Activated effector memory CD4-positive, alpha-beta T cell treated with Interleukin-2 at 50 U/mL for 16 hours (primary cell): Measurements from ENCODE around the gene UQCR11.

Experiments
- DNase-seq: peaks from one replicate; pipeline ENCODE4 v3.0.0-alpha.2; 2020

Gene UQCR11

GRCh38 chr19:1563251-1563650 is 42.0 kb downstream of the UQCR11 start:
- DNase-seq: no peak

DNA sequence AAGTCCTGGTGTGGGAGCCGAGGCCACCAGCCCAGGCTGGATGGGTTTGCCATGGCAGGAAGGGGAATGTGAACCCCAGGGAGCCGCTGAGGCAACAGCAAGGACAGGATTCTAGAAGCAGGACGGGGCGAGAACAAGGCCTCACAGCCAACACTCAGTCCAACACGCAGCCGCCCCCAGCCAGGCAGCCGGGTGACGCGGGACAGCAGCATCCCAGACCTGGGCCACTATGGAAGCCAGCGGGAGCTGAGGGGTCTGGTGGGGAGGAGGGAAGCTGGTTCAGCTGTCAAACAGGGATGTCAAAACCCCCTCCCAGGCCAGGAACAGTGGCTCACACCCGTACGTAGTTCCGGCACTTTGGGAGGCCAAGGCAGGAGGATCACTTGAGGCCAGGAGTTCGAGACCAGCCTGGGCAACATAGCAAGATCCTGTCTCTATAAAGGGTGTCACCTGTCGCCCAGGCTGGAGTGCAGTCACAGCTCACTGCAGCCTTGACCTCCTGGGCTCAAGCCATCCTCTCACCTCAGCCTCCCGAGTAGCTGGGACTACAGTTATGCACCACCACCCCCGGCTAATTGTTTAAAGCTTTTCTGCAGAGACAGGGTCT is 43.9 kb downstream of the UQCR11 start:
- DNase-seq: no peak

DNA sequence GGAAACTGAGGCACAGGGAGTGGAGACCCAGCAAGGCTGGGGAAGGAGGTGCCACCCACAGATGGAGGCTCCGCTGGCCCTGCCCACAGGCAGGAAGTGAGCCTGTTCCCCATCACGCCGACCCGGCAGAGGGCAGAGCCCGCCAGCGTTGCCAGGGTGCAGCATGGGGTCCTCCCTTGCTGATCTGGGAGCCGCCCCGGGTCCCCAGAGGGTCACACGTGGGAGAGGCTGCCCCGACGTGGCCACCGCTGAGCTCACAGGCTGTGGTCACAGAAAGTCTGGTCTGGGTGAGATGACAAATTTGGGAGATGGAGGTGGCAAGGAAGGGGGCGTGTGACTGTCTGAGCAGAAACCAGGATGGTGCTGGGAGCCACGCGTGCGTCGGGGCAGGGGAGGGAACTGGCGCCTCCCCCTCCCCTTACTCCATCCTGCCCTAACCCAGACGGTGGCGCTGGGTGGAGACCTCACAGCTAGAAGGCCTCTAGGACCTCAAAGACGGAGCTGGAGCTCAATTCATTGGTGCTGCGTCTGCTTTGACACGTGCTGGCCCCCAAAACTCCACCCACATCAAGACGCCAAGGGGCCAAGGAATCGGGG is 44.9 kb downstream of the UQCR11 start:
- DNase-seq: no peak

DNA sequence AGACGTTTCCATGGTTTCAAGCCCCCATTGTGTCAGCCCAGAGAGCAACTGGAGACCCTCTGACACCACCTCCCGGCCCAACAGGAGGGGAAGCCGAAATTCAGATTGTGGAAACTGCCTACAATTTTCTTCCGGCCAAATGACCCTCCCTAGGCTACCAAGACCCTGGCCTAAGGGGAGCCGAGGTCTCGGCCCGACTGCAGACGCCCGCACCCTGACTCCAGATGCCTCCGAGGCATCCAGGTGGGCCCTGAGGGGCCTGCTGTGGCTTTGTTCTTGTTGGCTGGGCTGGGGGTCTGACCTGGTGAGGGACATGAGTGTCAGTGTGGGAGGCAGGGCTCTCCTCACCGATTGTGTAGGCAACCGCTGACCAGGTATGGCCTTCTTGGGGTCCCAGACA is 46.7 kb downstream of the UQCR11 start:
- no peak for DNase-seq

DNA sequence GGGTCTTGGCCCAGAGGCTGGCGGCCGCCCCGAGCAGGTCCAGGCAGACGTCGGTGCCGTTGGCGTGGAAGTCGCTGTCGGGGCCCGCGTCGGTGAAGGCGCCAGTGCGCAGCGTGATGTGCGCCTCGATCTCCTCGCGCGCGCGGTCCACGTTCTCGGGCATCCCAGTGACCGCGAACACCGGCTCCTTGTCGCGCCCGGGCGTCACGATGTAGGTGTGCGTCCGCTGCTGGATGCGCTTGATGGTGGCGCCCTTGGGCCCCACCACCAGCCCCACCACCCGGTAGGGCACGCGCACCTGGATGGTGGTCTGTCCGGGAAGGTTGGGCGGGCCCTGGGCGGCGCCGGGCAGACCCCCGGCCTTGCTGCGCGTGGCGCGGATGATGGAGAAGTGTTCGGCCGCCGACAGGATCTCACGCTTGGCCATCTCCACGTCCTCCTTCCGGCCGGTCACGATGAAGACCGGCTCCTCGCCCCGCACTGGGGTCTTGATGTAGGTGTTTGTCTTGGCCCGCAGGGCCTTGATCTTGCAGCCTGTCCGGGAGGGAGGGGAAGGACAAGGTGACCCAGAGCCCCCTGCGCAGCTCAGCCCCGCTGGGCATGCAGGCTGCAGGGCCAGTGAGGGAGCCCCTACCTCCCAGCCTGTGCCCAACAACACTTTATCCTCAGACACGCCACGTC is 48.7 kb downstream of the UQCR11 start:
- no peak for DNase-seq

DNA sequence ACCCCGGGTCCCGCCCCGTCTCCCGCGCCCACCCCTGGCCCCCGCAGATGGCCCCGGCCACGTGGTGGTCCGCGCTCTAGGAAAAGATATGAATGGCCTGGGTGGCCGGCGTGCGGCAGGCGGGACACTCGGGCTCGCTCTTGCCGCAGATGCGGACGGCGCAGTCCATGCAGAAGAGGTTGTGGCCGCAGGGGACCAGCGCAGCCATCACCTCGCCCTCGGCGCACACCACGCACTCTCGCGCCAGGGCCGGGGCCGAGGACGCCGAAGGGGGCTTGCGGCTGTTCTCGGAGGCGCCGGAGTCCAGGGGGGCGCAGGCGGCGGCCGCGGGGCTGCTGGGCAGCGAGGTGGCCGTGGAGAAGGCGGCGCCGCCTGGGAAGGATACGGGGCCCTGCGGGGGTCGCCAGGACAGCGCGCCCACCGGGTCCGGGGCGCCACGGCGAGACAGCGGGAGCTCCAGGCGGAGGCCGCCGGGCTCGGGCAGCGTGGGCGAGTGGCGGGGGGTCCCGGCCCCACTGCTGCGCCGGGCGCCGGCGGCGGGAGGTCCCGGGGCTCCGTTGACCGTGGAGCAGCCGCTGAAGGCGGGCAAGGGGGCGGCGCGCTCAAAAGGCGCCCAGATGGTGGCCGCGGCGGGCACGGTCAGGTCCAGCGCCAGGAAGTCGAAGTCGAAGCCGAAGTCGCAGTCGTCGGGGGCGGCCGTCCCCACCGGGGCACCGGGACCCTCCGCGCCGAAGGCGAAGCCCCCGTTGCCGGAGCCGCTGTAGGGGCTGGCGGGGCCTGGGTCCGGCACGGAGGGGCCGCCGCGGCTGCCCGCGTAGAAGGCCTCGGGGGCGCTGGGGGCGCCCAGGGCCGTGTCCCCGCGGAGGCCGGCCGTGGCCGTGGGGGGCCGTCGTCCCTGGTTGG is 49.5 kb downstream of the UQCR11 start:
- DNase-seq: no peak

- no peak for DNase-seq
These were observed 50.3 kb downstream of the UQCR11 start for GRCh38 chr19:1554968-1555367.

- DNase-seq: no peak
These were observed 51.8 kb downstream of the UQCR11 start for GRCh38 chr19:1553415-1553814.

GRCh38 chr19:1551068-1552040 is 53.9 kb downstream of the UQCR11 start:
- DNase-seq: no peak

GRCh38 chr19:1549332-1549945 is 55.8 kb downstream of the UQCR11 start:
- DNase-seq: no peak
